ENCODE measurements around the gene PABPC1L.

PABPC1L gene

GRCh38 chr20:44900231-44900854 lies 9.5 kb upstream of the PABPC1L start:
- DNase-seq (ENCODE audit: low spot score) = no peak

- DNase-seq (ENCODE audit: low spot score) = no peak
Measured at GRCh38 chr20:44901974-44902373, 7.9 kb upstream of the PABPC1L start.

- DNase-seq (ENCODE audit: low spot score) = no peak
Measured at GRCh38 chr20:44904377-44904776, 5.5 kb upstream of the PABPC1L start.

- no peak for DNase-seq (ENCODE audit: low spot score)
Measured at GRCh38 chr20:44908987-44909871, 631 bp upstream of the PABPC1L start.

GRCh38 chr20:44910690-44911262 lies 916 bp downstream of the PABPC1L start:
- no peak for DNase-seq (ENCODE audit: low spot score)

- DNase-seq (ENCODE audit: low spot score) = peak; percentile 57
Measured at GRCh38 chr20:44911264-44911921, 1.5 kb downstream of the PABPC1L start.

- DNase-seq (ENCODE audit: low spot score) = no peak
Measured at GRCh38 chr20:44912189-44912588, 2.3 kb downstream of the PABPC1L start.

- no peak for DNase-seq (ENCODE audit: low spot score)
Measured at GRCh38 chr20:44914924-44915323, 5.1 kb downstream of the PABPC1L start.

GRCh38 chr20:44916586-44916985 lies 6.7 kb downstream of the PABPC1L start:
- DNase-seq (ENCODE audit: low spot score) = no peak

GRCh38 chr20:44917399-44917798 lies 7.5 kb downstream of the PABPC1L start:
- DNase-seq (ENCODE audit: low spot score) = no peak

- no peak for DNase-seq (ENCODE audit: low spot score)
Measured at GRCh38 chr20:44918342-44918741, 8.5 kb downstream of the PABPC1L start.

GRCh38 chr20:44918761-44919160 lies 8.9 kb downstream of the PABPC1L start:
- no peak for DNase-seq (ENCODE audit: low spot score)

GRCh38 chr20:44921447-44921846 lies 11.6 kb downstream of the PABPC1L start:
- DNase-seq (ENCODE audit: low spot score) = no peak

GRCh38 chr20:44924541-44924940 lies 14.7 kb downstream of the PABPC1L start:
- DNase-seq (ENCODE audit: low spot score) = no peak

GRCh38 chr20:44928595-44928994 lies 18.7 kb downstream of the PABPC1L start:
- no peak for DNase-seq (ENCODE audit: low spot score)

GRCh38 chr20:44930517-44931168 lies 20.8 kb downstream of the PABPC1L start:
- no peak for DNase-seq (ENCODE audit: low spot score)

- no peak for DNase-seq (ENCODE audit: low spot score)
Measured at GRCh38 chr20:44931911-44932310, 22.1 kb downstream of the PABPC1L start.

- DNase-seq (ENCODE audit: low spot score) = no peak
Measured at GRCh38 chr20:44932916-44933315, 23.1 kb downstream of the PABPC1L start.

- no peak for DNase-seq (ENCODE audit: low spot score)
Measured at GRCh38 chr20:44936510-44936909, 26.6 kb downstream of the PABPC1L start.

GRCh38 chr20:44938637-44939036 lies 28.8 kb downstream of the PABPC1L start:
- no peak for DNase-seq (ENCODE audit: low spot score)

- DNase-seq (ENCODE audit: low spot score) = no peak
Measured at GRCh38 chr20:44941120-44941691, 31.3 kb downstream of the PABPC1L start.
